DND-41 (cell line): ENCODE data around the gene TBATA.

ENCODE experiments used
- ATAC-seq: fragments of 200-7000 bp; cut with Tn5 transposase; 3 replicates; pipeline ENCODE4 v1.9.1; 2021; ENCODE audit warnings: low read depth; ENCODE audit not compliant: insufficient read depth
- DNase-seq: peaks from one replicate; pipeline ENCODE4 v3.0.0-alpha.2; 2020
- H2AFZ ChIP-seq: 2 replicates; pipeline ENCODE4 v1.6.0; 2012; ENCODE audit warnings: low read depth, low read length
- H3K27ac ChIP-seq: 2 replicates; pipeline ENCODE4 v1.5.1; 2012; ENCODE audit warnings: low read length, inconsistent platforms
- H3K27me3 ChIP-seq: fragments of 200-600 bp; sonication (generic); 2 replicates; pipeline ENCODE4 v1.6.0; 2012; ENCODE audit warnings: low read length, mild to moderate bottlenecking, inconsistent platforms; ENCODE audit not compliant: insufficient read depth, poor library complexity
- H3K36me3 ChIP-seq: 2 replicates; pipeline ENCODE4 v1.5.1; 2012; ENCODE audit warnings: low read length, inconsistent platforms; ENCODE audit not compliant: insufficient read depth
- H3K4me1 ChIP-seq: 2 replicates; pipeline ENCODE4 v1.5.1; 2012; ENCODE audit warnings: mild to moderate bottlenecking, low read length; ENCODE audit not compliant: insufficient read depth
- H3K4me2 ChIP-seq: 2 replicates; pipeline ENCODE4 v1.6.0; 2012; ENCODE audit warnings: mild to moderate bottlenecking, moderate library complexity, low read length, inconsistent platforms; ENCODE audit not compliant: insufficient read depth
- H3K4me3 ChIP-seq, 2 experiments: fragments of 200-600 bp in 1 of 2; shearing (Covaris generic) in 1 of 2; 2 replicates each; pipeline ENCODE4 v1.5.1; 2012 to 2016; ENCODE audit warnings: inconsistent platforms in 2 of 2, low read length in 2 of 2, mild to moderate bottlenecking in 2 of 2, low read depth in 1 of 2, moderate library complexity in 1 of 2
- H3K79me2 ChIP-seq: 2 replicates; pipeline ENCODE4 v1.6.0; 2012; ENCODE audit warnings: low read length, inconsistent platforms; ENCODE audit not compliant: insufficient read depth
- H3K9ac ChIP-seq: 2 replicates; pipeline ENCODE4 v1.6.0; 2012; ENCODE audit warnings: low read depth, mild to moderate bottlenecking, inconsistent platforms, low read length, moderate library complexity
- H3K9me3 ChIP-seq: 2 replicates; pipeline ENCODE4 v1.5.1; 2012; ENCODE audit warnings: low read length, moderate library complexity, mild to moderate bottlenecking, inconsistent platforms; ENCODE audit not compliant: insufficient read depth, severe bottlenecking
- H4K20me1 ChIP-seq: 2 replicates; pipeline ENCODE4 v1.6.0; 2012; ENCODE audit warnings: low read length; ENCODE audit not compliant: insufficient read depth
- EZH2 ChIP-seq: IDR thresholded peaks from 3 replicates; pipeline ENCODE4 v1.6.1; 2012; ENCODE audit warnings: borderline replicate concordance, low read depth, mild to moderate bottlenecking, moderate library complexity, low read length, inconsistent platforms; ENCODE audit not compliant: severe bottlenecking
- TF ChIP-seq, protein P1 (sequence below): IDR thresholded peaks from 2 replicates; pipeline ENCODE4 v1.5.1; 2012; ENCODE audit warnings: borderline replicate concordance, low read length, moderate library complexity, mild to moderate bottlenecking; ENCODE audit not compliant: poor library complexity, severe bottlenecking; ENCODE audit errors: extremely low read depth

The TBATA gene

GRCh38 chr10:70757856-70758255 is 27.3 kb downstream of the TBATA start:
- H3K4me1 ChIP-seq = peaks cover 16% of the 10 kb centered on the region
- H3K9ac ChIP-seq = no peak overlapping the region
- no peaks in the 10 kb centered on the region for H3K36me3 ChIP-seq
- DNase-seq (no peak), ATAC-seq (no peak)
- no peak overlapping the region for H3K4me3 ChIP-seq
- H4K20me1 ChIP-seq = no peaks in the 10 kb centered on the region
- no peaks in the 10 kb centered on the region for H3K27me3 ChIP-seq
- no peak overlapping the region for H2AFZ ChIP-seq
- H3K27ac ChIP-seq = no peak overlapping the region
- H3K4me2 ChIP-seq = no peak overlapping the region
- H3K79me2 ChIP-seq = no peaks in the 10 kb centered on the region
- H3K9me3 ChIP-seq = no peaks in the 10 kb centered on the region
- TF ChIP-seq EZH2 = no peak
- TF ChIP-seq, protein P1, sequence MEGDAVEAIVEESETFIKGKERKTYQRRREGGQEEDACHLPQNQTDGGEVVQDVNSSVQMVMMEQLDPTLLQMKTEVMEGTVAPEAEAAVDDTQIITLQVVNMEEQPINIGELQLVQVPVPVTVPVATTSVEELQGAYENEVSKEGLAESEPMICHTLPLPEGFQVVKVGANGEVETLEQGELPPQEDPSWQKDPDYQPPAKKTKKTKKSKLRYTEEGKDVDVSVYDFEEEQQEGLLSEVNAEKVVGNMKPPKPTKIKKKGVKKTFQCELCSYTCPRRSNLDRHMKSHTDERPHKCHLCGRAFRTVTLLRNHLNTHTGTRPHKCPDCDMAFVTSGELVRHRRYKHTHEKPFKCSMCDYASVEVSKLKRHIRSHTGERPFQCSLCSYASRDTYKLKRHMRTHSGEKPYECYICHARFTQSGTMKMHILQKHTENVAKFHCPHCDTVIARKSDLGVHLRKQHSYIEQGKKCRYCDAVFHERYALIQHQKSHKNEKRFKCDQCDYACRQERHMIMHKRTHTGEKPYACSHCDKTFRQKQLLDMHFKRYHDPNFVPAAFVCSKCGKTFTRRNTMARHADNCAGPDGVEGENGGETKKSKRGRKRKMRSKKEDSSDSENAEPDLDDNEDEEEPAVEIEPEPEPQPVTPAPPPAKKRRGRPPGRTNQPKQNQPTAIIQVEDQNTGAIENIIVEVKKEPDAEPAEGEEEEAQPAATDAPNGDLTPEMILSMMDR = no peak

DNA sequence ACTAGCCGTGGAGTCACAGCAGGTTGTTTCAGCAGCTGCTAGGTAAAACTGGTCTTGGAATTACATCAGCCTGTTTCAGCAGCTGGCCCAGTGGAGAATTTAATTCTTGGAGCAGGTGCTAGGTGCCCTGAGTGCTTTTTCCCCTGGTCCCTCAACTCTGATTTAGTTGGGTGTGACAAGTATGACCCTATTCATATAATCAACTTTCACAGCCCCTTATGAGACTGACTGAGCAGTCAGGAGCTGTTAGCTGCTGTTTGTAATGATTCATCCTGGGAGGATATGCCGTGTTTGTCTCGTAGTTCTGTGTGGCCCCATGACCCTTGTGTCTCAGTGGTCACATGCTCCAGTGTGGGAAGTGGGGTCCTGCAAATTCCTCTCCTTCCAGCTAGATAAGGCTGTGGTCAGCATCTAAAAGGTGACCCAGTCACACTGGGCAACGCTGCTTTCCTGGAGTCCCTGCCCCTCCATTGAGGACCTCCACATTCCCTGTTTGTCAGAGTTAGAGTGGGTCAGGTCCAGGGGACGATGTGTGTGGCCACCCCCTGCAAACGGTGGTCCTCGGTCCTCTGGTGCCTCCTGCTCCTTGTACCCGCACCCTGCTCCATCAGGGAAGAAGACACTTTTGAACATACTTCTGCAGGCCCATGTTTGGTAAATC is 28.3 kb downstream of the TBATA start:
- Histone ChIP-seq H2AFZ (no peak overlapping the region), H3K4me2 (no peak overlapping the region), H3K9ac (no peak overlapping the region), H3K4me3 (no peak overlapping the region), H3K27me3 (no peaks in the 10 kb centered on the region), H3K79me2 (no peaks in the 10 kb centered on the region), H3K27ac (no peak overlapping the region), H4K20me1 (no peaks in the 10 kb centered on the region), H3K36me3 (no peaks in the 10 kb centered on the region), H3K4me1 (peaks cover 15% of the 10 kb centered on the region), H3K9me3 (no peaks in the 10 kb centered on the region)
- TF ChIP-seq EZH2 = no peak
- TF ChIP-seq, protein P1 = no peak
- DNase-seq = no peak
- ATAC-seq = no peak

DNA sequence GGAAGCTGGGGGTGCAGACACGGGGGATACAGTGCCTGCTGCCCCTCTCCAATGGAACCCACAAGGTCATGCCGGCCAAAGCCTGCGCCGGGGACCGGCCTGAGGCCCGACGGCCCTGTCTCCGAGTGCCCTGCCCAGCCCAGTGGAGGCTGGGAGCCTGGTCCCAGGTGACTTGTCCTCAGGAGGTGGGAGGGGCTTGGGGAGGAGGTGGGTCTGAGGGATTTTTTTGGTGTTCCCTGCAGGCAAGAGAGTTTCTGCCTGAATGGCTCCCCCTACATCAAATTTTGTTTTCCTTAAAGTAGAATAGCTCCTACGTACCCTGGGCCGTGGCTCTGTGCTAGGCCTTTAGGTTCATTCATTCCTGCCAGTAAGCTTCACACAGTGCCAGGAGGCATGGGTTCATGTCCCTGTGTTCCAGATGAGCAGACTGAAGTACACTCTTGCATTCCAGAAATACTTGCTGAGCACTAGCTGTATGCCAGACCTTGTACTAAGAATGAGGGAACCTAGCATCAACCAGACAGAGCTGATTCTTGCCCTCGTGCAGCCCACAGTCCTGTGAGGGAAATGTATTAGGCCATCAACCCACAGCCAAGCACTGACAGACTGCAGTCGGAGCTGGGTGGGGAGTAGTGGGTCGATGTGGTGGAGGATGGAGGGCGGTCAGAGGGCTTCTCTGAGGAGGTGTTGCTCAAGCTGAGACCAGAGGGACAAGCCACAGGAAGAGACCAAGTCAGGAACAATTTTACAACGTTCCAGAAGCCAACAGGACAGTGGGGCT is 31.1 kb downstream of the TBATA start:
- H3K9ac ChIP-seq = no peak overlapping the region
- no peak overlapping the region for H3K4me2 ChIP-seq
- H2AFZ ChIP-seq = no peak overlapping the region
- no peaks in the 10 kb centered on the region for H3K79me2 ChIP-seq
- DNase-seq (no peak), ATAC-seq (no peak)
- TF ChIP-seq, protein P1 = no peak
- no peak for TF ChIP-seq EZH2
- H3K36me3 ChIP-seq = no peaks in the 10 kb centered on the region
- no peak overlapping the region for H3K27ac ChIP-seq
- no peaks in the 10 kb centered on the region for H3K9me3 ChIP-seq
- no peak overlapping the region for H3K4me3 ChIP-seq
- peaks cover 4% of the 10 kb centered on the region; the same call in 1 of the 2 replicates for H3K4me1 ChIP-seq
- no peaks in the 10 kb centered on the region for H3K27me3 ChIP-seq
- no peaks in the 10 kb centered on the region for H4K20me1 ChIP-seq
